GM21619 (cell line): Measurements from ENCODE around the gene PHF23.
"Not testable (repeated sequence)": the region's sequence is repeated elsewhere in the genome, so short reads cannot be mapped to it uniquely, and the experiment has no call there.

Experiments used
- ATAC-seq: cut with Tn5 transposase; IDR thresholded peaks from one replicate; pipeline ENCODE4 v1.9.1; 2021; ENCODE audit not compliant: unreplicated experiment

PHF23 gene

GRCh38 chr17:7258731-7259554 lies 19.7 kb upstream of the PHF23 start:
- no peak for ATAC-seq

- no peak for ATAC-seq
These were observed 17.7 kb upstream of the PHF23 start for GRCh38 chr17:7256766-7257456.

GRCh38 chr17:7254511-7254910 lies 15.3 kb upstream of the PHF23 start:
- ATAC-seq, result no peak

GRCh38 chr17:7253082-7253481 lies 13.8 kb upstream of the PHF23 start:
- no peak for ATAC-seq

GRCh38 chr17:7252176-7253043 lies 13.2 kb upstream of the PHF23 start, which contains the start of gene ELP5:
TSS of gene ELP5 (plus strand) at chr17:7252215. CDS start at chr17:7252551, 336 bp downstream.
- ATAC-seq, result peak; percentile 46

GRCh38 chr17:7251661-7252175 lies 12.5 kb upstream of the PHF23 start, which contains the start of gene CTDNEP1:
TSS of gene CTDNEP1 (minus strand) at chr17:7251734. CDS start at chr17:7251296, 438 bp downstream.
- ATAC-seq, result peak; percentile 86

GRCh38 chr17:7250695-7251627 lies 11.7 kb upstream of the PHF23 start:
- peak; percentile 1 for ATAC-seq

GRCh38 chr17:7249830-7250229 lies 10.6 kb upstream of the PHF23 start:
- no peak for ATAC-seq

- ATAC-seq, result no peak
These were observed 10.0 kb upstream of the PHF23 start for GRCh38 chr17:7249214-7249613.

GRCh38 chr17:7248796-7249195 lies 9.5 kb upstream of the PHF23 start:
- no peak for ATAC-seq

- ATAC-seq, result no peak
These were observed 7.5 kb upstream of the PHF23 start for GRCh38 chr17:7246779-7247178.

- ATAC-seq, result not testable (repeated sequence)
These were observed 4.6 kb upstream of the PHF23 start for GRCh38 chr17:7243838-7244237.

GRCh38 chr17:7243453-7243729 lies 4.1 kb upstream of the PHF23 start:
- ATAC-seq, result no peak

- ATAC-seq, result peak; percentile 33
These were observed 3.6 kb upstream of the PHF23 start for GRCh38 chr17:7242717-7243452.

- peak; percentile 29 for ATAC-seq
These were observed 2.8 kb upstream of the PHF23 start, which contains the start of gene GABARAP for GRCh38 chr17:7241783-7242716. TSS of gene GABARAP (minus strand) at chr17:7242449. CDS start at chr17:7242330, 119 bp downstream.

GRCh38 chr17:7241090-7241733 lies 2.0 kb upstream of the PHF23 start:
- ATAC-seq, result no peak

GRCh38 chr17:7240375-7240774 lies 1.1 kb upstream of the PHF23 start:
- ATAC-seq, result no peak
